Mammary epithelial cell (primary cell): ENCODE results near the gene CTSE.

Experiments used
- CTCF ChIP-seq, 2 donors: IDR thresholded peaks in 1 of 2; conservative IDR thresholded peaks in 1 of 2; 2 replicates each; pipeline ENCODE4 v1.5.1; 2011 to 2012; ENCODE audit warnings: inconsistent platforms in 2 of 2, low read length in 2 of 2, mild to moderate bottlenecking in 2 of 2, control low read depth in 1 of 2, low read depth in 1 of 2; ENCODE audit not compliant: insufficient read depth in 1 of 2; ENCODE audit errors: extremely low read depth in 1 of 2
- EZH2 ChIP-seq: IDR thresholded peaks from 2 replicates; pipeline ENCODE4 v1.6.1; 2012; ENCODE audit warnings: low read length, inconsistent platforms, borderline replicate concordance

- TF ChIP-seq CTCF (conservative IDR thresholded peaks at IDR 0.05 in 1 of 2, IDR thresholded peaks at IDR 0.05 in 1 of 2; ENCODE audit: extremely low read depth in 1 of 2, insufficient read depth in 1 of 2, low read depth in 1 of 2, low read length in 2 of 2) = no peak
- no peak for TF ChIP-seq EZH2
Observed at GRCh38 chr1:206003854-206004800, 19.6 kb downstream of the CTSE start.
